Measurements from ENCODE around the gene WBP4. TPM values are rescaled to one million over a fixed set of nuclear protein-coding genes. Genes with fewer than 3 reads are reported as not detected.

WBP4 gene
- total RNA-seq, 4 donors from 2014 or later, result 3.4 to 10.3 (median 8.3) TPM

DNA sequence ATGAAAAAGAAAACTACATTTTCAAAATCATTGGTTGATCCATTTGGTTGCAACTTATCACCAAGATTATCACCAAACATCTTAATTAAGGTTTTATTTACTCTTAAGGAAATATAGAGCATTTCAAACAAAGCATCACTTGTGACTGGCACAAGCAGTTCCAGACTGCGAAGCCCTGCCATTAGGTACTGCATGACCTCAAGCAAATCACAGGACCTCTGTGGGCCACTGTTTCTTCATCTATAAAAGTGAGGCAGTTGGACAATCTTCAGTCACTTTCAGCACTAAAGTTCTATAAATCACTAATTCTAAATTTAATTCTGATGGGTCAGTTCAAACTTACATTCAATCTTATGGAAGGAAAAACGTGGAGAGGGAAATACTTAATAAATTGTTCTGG, 44.1 kb upstream of the WBP4 start:
- Histone ChIP-seq H3K4me1 (peaks cover 14 to 86% (median 49%) of the 10 kb centered on the region in 4 donors), H3K27ac (peak overlapping the region; percentile 86 to 88 (median 87)), H3K36me3 (no peaks in the 10 kb centered on the region), H3K27me3 (no peaks in the 10 kb centered on the region), H3K4me3 (peak overlapping the region in 3 of 4 donors; percentile 28 to 52 (median 36)), H3K9me3 (no peaks in the 10 kb centered on the region)
- WGBS, 2 donors (ENCODE audit: low coverage in 1 of 2), result 5 to 33% methylated on average over 2 of the region's 2 CpGs
- TF ChIP-seq POLR2A (IDR thresholded peaks at IDR 0.05) (peak; percentile 44), POLR2AphosphoS5 (IDR thresholded peaks at IDR 0.05) (peak; percentile 10 to 65 (median 46)), EP300 (IDR thresholded peaks at IDR 0.05; ENCODE audit: low read depth) (no peak)
- intact Hi-C loops (cut with DNase I; ENCODE audit: low total_unique reads), result no loop called here
- DNase-seq, result peak; percentile 43
- in situ Hi-C loops (cut with MboI; ENCODE audit: low pct_ligation_motif_present in 1 of 4, low pct_unique_long_range_greater_than_20kb in 1 of 4, low sequenced_read_pairs in 3 of 4), result no loop called here

DNA sequence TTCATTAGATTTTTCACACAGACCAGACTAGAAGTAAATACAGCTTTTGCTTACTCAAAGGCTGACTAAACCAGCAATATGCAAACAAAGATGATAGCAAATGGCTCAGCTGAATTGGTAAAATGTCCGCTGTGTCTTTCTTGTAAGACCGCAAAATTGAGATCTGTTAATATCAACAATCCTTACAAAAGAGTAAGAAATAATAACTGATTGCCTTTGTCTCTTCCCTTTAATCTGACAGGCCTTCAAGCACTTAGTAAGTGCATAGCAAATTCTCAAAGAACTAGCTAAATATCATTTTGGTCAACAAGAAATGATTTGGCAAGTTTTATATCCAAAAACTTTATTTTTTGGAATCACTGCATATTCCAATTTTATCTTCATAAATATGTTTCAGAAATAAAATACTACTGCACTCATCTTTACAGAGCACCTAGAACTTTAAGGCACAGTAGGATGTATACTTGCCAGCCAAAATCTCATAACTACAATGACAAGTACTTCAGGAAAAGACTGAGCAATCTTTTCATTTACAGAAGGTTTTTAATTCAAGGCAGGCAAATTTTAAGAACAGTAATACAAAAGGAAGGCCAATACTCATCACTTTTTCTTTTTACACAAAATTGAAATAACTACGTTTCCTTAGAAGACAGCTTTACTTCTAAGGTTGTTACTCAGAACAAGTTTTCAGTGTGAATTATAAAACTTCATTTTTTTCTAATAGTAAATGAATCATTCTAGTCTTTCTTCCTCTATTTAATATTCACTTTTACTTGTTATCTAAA, 43.3 kb upstream of the WBP4 start:
- no peak for DNase-seq
- Histone ChIP-seq H3K27ac (peak overlapping the region; percentile 86 to 88 (median 87)), H3K4me3 (peak overlapping the region; percentile 6 to 52 (median 32)), H3K36me3 (no peaks in the 10 kb centered on the region), H3K27me3 (no peaks in the 10 kb centered on the region), H3K9me3 (no peaks in the 10 kb centered on the region), H3K4me1 (peaks cover 14 to 84% (median 47%) of the 10 kb centered on the region in 4 donors)
- in situ Hi-C loops (cut with MboI; ENCODE audit: low pct_ligation_motif_present in 1 of 4, low pct_unique_long_range_greater_than_20kb in 1 of 4, low sequenced_read_pairs in 3 of 4), result no loop called here
- TF ChIP-seq, protein P1, sequence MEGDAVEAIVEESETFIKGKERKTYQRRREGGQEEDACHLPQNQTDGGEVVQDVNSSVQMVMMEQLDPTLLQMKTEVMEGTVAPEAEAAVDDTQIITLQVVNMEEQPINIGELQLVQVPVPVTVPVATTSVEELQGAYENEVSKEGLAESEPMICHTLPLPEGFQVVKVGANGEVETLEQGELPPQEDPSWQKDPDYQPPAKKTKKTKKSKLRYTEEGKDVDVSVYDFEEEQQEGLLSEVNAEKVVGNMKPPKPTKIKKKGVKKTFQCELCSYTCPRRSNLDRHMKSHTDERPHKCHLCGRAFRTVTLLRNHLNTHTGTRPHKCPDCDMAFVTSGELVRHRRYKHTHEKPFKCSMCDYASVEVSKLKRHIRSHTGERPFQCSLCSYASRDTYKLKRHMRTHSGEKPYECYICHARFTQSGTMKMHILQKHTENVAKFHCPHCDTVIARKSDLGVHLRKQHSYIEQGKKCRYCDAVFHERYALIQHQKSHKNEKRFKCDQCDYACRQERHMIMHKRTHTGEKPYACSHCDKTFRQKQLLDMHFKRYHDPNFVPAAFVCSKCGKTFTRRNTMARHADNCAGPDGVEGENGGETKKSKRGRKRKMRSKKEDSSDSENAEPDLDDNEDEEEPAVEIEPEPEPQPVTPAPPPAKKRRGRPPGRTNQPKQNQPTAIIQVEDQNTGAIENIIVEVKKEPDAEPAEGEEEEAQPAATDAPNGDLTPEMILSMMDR (IDR thresholded peaks at IDR 0.05), result no peak
- TF ChIP-seq POLR2A (IDR thresholded peaks at IDR 0.05), result no peak
- no peak for TF ChIP-seq EP300 (IDR thresholded peaks at IDR 0.05; ENCODE audit: low read depth)
- TF ChIP-seq POLR2AphosphoS5 (IDR thresholded peaks at IDR 0.05), result no peak
- 22 to 30% methylated on average over 3 of the region's 3 CpGs for WGBS, 2 donors (ENCODE audit: low coverage in 1 of 2)
- intact Hi-C loops (cut with DNase I; ENCODE audit: low total_unique reads), result no loop called here

DNA sequence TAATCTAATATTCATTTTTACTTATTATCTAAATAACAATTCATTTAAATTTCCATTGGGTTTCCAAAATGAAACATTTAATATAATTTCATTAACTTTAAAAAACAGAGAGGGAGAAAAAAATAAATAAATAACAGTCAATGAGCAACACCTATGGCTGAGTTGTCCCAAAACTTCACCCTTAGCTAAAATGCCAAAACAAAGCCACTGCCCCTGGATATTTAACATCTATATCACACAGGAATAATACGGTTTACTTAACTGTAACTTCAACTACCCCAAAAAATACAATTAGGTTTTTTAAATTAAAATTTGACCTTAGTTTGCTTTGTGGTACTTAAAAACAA, 42.7 kb upstream of the WBP4 start:
- intact Hi-C loops (cut with DNase I; ENCODE audit: low total_unique reads), result no loop called here
- no peaks in the 10 kb centered on the region for H3K9me3 ChIP-seq
- no peak for TF ChIP-seq EP300 (IDR thresholded peaks at IDR 0.05; ENCODE audit: low read depth)
- no peak for TF ChIP-seq POLR2A (IDR thresholded peaks at IDR 0.05)
- TF ChIP-seq, protein P1 (IDR thresholded peaks at IDR 0.05), result no peak
- no peak for TF ChIP-seq POLR2AphosphoS5 (IDR thresholded peaks at IDR 0.05)
- peak overlapping the region; percentile 9 to 52 (median 32) for H3K4me3 ChIP-seq
- H3K36me3 ChIP-seq, result no peaks in the 10 kb centered on the region
- H3K27me3 ChIP-seq, result no peaks in the 10 kb centered on the region
- peak overlapping the region; percentile 86 to 88 (median 87) for H3K27ac ChIP-seq
- no peak for DNase-seq
- in situ Hi-C loops (cut with MboI; ENCODE audit: low pct_ligation_motif_present in 1 of 4, low pct_unique_long_range_greater_than_20kb in 1 of 4, low sequenced_read_pairs in 3 of 4), result no loop called here
- peaks cover 14 to 79% (median 45%) of the 10 kb centered on the region in 4 donors for H3K4me1 ChIP-seq
- WGBS, 2 donors (ENCODE audit: low coverage in 1 of 2), result 15 to 18% methylated on average over 1 of the region's 1 CpG

DNA sequence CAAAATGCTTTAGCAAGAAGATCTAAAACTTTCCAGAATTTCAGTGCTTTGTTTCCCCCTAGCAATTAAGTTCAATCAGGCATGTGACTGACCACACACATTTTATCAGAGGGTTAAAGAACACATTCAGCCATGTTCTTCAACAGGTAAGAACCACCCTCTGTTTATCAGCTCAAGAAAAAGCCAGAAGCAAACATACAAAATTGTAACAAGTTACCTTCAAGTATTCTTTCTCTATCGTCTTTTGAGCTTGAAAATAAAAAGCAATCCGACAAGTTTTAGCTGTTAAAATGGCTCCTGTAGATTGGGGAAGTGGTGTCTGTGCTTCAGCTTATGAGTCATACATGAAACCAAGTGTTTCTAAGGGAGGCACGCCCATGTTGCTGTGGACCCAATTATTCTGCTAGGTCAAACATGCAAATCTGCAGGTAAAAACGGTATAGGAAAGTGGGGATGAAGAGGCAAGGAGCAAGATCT, 42.3 kb upstream of the WBP4 start, which contains the start of gene ELF1:
ELF1 (minus strand) TSS at position 306 of the 477 bp plus-strand sequence. CDS start 37,262 bp downstream, outside the sequence.
- no peaks in the 10 kb centered on the region for H3K36me3 ChIP-seq
- H3K9me3 ChIP-seq, result no peaks in the 10 kb centered on the region
- peak; percentile 76 for DNase-seq
- peak within 1 kb of the TSS; percentile 86 to 88 (median 87) for H3K27ac ChIP-seq
- peak; percentile 72 for TF ChIP-seq POLR2A (IDR thresholded peaks at IDR 0.05)
- TF ChIP-seq, protein P1 (IDR thresholded peaks at IDR 0.05), result no peak
- peak; percentile 37 to 81 (median 74) for TF ChIP-seq POLR2AphosphoS5 (IDR thresholded peaks at IDR 0.05)
- no peaks in the 10 kb centered on the region for H3K27me3 ChIP-seq
- in situ Hi-C loops (cut with MboI; ENCODE audit: low pct_ligation_motif_present in 1 of 4, low pct_unique_long_range_greater_than_20kb in 1 of 4, low sequenced_read_pairs in 3 of 4) (no loop called here), intact Hi-C loops (cut with DNase I; ENCODE audit: low total_unique reads) (no loop called here)
- H3K4me3 ChIP-seq, result peak within 1 kb of the TSS; percentile 9 to 52 (median 32)
- 15 to 18% methylated on average over 4 of the region's 4 CpGs for WGBS, 2 donors (ENCODE audit: low coverage in 1 of 2)
- peaks cover 13 to 75% (median 44%) of the 10 kb centered on the region in 4 donors for H3K4me1 ChIP-seq

All from transverse colon (tissue), 4 donors.